HS-27A (cell line): ENCODE results near the gene EFS.
"Not testable (repeated sequence)": the region's sequence is repeated elsewhere in the genome, so short reads cannot be mapped to it uniquely, and the experiment has no call there.

Experiments used
- DNase-seq: peaks from one replicate; pipeline ENCODE4 v3.0.0-alpha.2; 2012; ENCODE audit warnings: low read depth, missing footprints

The EFS gene, protein sequence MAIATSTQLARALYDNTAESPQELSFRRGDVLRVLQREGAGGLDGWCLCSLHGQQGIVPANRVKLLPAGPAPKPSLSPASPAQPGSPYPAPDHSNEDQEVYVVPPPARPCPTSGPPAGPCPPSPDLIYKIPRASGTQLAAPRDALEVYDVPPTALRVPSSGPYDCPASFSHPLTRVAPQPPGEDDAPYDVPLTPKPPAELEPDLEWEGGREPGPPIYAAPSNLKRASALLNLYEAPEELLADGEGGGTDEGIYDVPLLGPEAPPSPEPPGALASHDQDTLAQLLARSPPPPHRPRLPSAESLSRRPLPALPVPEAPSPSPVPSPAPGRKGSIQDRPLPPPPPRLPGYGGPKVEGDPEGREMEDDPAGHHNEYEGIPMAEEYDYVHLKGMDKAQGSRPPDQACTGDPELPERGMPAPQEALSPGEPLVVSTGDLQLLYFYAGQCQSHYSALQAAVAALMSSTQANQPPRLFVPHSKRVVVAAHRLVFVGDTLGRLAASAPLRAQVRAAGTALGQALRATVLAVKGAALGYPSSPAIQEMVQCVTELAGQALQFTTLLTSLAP

DNA sequence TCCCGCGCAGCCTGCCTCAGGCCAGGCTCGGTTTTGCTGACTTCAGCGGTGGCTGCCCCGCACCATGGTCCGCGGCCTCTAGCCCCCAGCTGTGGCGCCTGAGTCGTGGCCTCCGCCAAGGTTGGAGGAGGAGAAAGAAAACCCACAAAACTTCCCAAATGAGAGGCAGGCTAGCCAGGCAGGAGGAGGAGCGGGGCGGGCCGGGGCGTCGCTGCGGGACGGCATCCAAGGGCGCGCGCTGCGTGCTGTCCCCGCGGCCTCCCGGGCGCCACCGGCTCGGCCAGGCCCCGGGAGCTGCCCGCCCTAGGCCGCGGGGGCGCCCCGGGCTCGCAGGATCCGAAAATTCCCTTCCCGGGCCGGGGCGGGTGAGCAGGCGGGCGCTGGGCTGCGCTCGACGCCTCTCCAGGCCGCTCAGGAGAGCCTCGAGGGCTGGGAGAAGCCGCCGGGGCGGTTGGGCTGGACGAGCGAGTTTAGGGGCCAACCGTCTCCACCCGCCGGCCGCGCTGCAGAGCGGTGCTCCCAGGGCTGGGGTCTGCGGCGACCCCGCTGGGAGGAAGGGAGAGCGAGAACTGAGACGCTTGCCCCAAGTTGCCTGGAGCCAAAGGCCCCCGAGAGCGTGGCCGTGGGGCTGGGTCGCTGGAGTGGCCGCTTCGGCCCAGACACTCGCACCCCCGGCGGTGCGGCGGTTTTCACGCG is at the start of gene EFS:
TSS of gene EFS (minus strand) at position 137 of the 696 bp plus-strand sequence. CDS start 147 bp downstream, outside the sequence.
- no peak for DNase-seq

DNA sequence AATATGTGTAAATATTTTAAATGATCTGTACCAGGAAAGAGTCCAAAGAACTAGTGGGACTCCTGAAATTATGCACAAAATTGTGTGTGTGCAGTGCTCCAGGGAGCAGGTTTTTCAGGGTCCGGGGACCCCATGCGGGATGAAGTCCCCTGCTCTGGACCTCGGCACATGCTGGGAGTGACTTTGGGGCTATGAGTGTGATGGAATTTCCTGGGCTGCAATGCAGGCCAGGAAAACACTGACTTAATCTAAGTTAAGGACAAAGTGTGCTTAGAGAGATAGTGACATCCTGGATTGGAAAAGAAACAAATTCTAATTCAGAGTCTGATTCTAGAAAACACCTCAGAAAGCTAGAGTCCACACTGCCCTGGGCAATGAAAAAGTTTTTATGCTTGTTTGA is 49.3 kb upstream of the EFS start:
- no peak for DNase-seq

DNA sequence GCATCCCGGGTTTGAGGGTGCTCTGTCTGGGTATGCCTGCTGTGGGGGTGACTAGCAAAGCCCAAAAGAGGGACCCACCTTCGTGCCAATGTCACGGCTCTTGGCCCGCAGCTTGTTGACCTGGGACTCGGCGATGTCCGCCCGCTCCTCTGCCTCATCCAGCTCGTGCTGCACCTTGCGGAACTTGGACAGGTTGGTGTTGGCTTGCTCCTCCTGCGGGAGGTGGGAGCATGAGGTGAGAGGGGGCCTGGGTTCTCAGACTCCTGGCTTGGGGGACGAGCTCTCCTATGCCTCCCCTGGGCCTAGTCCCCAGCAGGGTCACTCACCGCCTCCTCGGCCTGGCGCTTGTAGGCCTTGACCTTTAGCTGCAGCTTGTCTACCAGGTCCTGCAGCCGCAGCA is 48.7 kb upstream of the EFS start:
- DNase-seq = no peak

DNA sequence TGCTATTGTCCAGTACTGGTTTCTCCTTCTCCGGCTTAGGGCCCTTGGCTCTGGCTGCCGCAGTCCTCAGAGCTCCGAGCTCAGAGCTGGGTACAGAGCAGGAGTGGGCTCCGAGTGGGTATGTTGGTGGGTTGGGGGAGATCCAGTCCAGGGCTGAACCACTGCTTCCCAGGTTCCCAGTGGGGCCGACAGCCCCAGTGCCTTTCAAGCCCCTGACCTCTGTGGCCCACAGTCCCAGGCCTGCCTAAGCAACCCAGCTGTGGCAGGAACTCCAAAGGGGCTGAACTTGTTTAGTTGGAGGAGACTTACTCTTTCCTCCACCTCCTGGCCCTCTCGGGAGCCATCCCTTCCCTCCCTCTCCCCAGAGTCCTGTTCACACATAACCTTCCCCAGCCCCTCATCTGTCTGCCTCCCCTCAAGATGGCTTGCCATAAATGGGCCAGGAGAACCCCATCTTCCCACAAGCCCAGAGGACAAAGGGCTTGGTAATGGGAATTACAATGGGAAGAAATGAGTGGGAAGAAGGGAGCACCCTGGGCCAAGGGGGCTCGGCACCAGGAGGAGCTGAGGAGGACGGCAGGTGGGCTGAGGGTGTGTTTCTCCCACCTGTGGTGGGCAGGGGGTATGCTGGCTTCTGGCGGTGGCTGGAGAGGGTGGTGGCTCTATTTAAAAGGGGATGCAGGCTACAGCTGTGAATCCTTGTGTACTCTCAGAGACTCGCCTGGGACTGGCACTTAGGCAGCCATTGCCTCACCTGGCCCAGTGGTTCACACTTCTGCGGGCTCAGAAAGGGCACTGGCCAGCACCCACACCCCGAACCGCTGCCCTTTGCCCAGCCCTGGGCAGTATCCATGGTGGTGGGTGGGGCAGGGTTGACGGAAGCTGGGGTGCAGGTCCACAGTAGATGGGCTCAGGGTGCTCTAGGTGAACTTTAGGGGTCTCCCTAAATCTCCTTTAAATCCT is 46.9 kb upstream of the EFS start:
- DNase-seq = no peak

DNA sequence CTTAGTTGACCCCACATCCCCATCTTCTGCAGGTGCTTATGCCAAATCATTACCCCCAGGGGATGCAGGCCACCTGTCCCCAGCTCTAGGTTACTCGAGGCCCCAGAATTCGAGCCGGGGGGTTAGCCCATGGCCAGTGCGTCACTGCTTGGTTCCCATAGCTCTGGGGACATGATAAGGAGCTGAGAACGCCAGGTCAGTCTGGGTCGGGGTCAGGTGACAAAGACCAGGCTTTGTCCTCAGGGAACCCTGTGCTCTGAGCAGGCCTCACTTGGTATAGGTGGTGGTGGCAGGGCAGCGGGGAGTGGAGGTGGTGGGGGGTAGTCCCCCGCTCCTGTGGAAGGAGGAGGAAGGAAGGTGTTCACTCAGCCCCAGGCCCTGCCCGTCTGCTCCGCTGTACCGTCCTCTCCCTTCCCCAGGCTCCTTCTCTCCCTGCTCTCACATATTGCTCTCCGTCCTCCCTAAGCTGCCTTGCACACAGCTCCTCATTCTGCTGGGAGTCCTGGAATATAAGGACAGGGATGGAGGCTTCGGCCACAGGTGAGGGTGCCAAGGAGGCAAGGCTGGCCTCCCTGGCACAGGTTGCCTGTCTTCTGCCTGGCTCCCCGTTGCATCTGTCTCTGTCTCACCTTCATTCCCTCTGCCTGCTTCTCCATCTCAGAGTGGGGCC is 45.1 kb upstream of the EFS start:
- DNase-seq = no peak

DNA sequence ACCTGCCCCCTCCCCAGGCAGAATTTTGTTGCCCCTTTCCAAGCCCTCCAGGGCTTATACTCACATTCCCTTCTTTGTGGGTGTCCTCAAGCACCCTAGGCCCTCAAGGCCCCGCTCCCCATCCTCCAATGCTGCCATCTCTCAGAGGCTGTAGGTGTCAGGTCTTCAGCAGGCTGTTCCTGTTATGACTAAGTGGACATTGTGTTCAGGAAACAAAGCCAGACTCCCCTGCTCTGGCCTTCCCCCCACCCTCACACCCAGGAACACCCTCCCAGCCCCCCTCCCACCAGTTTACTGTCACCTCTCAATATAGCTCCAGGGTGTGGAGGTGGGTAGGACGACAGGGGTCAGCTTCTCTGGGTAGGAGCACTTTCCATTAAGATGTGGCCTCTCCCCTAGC is 44.5 kb upstream of the EFS start:
- no peak for DNase-seq

DNA sequence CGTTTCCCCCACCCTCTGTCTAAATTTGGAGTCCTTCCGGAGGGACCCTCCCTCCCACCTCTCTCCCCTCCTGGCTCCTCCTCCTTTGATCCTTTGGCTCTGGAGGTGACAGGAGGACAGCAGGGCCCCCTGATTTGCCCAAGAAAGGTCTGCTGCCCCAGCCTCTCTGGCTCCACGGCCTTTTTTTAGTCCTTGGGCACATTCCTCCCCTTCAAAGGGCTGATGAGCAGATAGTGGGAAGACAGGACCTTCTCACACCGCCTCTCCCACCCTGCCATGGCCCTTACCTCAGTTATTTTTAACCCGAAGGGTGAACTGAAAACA is 43.3 kb upstream of the EFS start:
- DNase-seq = no peak

DNA sequence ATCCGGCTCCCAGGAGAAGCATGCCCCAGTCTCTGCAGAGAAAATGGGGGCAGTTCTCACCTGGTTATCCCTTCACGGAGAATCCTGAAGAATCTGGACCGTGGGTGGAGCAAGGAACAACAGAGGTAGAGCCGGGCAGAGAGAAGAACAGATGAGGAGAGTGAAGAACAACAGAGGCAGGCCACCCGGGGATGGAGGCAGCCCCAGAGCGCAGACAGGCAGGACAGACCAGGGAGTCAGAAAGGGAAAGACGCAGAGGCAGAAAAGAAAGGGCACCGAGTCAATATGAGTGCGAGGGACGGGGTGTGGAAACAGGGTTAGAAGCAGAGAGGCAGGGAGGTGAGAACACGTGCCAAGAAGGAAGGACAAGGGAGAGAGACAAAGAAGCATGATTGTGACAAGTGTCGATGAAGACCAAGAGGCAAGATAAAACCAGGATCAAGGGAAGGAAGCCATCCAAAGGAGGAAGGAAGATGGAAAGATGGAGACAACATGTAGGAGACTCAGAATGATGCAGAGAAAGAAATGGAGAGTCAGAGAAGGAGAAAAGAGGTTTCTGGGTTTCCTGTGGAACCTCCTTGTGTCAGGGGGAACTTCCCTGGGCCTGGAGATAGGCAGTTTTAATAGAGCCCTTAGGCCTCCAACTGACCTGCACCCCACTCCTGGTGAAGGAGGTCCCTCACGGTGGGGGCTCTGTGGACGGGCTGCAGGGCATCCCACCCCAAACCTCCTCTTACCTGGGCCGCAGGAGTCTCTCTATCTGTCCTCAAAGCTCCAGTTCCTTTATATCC is 42.7 kb upstream of the EFS start, which contains the start of gene MYH6:
TSS of gene MYH6 (minus strand) at position 758 of the 791 bp plus-strand sequence. CDS start 1,050 bp downstream, outside the sequence.
- no peak for DNase-seq

DNA sequence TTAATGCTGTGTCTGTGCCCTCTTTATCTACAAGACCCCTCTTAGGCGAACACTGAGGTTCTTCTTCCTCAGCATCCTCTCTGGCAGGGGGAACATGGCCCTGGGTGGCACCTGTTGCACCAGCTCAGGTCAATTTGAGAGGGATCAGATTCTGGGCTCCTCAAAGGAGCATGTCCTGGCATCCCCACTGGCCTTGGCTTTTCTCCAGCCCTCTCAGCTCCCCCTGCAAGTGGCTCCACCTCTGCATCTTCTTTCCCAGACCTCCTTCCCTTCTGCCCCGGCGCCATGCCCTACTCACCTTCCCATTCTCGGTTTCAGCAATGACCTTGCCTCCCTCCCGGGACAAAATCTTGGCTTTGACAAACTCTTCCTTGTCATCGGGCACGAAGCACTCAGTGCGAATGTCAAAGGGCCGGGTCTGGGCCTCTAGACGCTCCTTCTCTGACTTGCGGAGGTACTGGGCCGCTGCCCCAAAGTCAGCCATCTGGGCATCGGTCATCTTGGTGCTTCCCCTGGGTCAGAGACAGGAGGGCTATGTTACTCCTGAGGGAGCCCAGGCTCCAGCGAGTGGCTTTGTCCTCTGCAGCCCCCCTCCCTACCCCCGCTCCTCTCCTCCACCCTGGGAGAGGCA is 41.9 kb upstream of the EFS start:
- no peak for DNase-seq

DNA sequence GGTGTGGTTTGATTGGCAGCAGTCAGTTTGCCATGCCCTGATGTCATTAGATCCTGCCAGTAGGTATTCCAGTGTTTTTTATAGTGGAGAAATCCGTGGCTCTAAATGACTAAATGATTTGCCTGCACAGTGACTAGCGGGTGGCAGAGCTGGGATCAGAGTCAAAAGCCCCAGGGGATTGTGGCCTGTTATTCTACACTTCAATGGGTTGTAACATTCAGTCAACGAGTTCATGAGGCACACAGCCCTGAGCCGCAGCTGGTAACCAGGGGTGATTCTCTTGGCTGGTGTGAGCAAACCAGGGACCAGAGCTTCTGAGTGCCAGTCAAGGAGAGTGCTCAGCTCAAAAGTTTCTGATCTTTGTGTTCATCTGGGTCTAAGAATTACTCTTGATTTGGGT is 41.3 kb upstream of the EFS start:
- DNase-seq = no peak

DNA sequence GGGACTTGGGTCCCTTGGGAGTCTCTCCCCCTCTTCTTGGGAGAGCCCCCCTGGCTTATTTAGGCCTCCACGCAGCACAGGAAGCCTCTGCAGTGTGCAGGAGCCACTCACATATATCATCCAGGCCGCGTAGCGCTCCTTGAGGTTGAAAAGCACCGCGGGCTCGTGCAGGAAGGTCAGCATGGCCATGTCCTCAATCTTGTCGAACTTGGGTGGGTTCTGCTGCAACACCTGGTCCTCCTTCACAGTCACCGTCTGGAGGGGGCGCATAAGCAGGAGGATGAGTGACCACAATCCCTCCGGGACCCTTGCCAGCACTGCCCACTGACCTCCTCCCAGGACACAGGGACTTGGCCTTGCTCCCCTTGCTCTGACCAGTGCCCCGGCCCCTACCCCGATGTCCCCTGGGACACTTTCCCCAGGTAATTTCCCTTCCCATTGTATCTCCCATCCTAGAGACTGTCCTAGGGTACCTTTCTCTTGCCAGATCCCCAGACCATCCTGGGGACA is 40.6 kb upstream of the EFS start:
- no peak for DNase-seq

DNA sequence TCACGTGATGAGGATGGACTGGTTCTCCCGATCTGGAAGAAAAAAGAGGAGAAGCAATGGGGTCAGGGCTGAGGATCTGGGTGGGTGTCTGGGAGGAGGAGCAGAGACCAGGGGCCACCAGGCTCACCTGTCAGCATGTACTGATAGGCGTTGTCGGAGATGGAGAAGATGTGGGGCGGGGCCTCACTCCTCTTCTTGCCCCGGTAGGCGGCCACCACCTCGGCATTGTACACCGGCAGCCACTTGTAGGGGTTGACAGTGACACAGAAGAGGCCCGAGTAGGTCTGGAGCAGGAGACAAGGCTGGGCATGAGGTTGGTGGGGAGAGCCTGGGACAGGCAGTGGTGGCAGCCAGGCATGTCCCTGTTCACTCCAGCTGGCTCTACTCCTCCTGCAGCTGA is 40.1 kb upstream of the EFS start:
- DNase-seq = no peak

DNA sequence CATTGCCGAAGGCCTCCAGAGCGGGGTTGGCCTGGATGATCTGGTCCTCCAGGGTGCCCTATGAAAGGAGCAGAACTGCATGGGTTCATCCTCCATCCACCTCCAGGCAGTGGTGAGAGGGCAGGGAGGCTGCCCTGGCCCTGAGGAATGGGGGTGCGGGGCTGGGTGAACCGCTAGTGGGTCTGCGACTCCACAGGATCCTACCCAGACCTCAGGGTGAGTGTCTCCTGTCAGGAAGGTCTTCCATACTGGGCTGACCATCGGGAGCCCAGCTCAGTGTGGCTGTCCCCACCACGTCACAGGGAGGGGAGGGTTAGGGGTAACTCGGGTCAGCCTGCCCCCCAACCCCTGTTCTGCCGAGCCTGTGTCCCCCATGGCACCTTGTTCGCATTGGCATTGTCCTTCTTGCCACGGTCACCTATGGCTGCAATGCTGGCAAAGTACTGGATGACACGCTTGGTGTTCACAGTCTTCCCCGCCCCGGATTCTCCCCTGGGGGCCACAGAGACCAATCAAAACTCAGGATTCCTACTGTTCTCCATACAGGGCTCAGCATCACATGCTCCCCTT is 39.4 kb upstream of the EFS start:
- no peak for DNase-seq

DNA sequence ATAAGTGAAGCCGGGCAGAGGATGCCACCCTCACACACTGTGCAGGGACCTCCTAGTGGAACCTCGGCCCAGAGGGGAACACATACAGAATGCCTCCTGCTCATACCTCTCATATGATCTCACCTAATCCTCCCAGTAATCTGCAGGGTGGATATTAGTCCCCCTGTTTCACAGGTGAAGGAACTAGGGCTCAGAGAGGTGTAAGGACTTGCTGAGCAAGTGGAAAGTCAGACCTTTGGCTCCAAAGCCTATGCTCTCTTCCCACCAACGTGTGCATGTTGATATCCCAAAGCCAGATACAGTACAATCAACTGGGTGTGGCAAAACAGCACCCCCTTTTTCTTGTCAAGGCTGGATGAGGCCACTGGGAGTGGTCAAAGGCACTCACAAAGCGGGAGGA is 38.9 kb upstream of the EFS start:
- DNase-seq = no peak

DNA sequence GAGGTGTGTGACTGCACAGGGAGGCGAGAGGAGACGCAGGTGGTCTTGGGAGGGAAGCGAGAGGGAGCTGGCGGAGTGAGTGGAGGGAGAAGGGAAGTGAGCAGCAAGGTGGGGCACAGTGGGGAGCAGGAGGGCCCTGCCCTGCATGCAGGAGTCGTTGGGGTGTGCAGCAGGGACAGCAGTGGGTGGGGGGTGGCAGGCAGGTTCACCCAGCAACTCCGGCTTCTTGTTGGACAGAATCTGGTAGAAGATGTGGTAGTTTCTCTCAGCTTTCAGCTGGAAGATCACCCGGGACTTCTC is 38.1 kb upstream of the EFS start:
- DNase-seq = no peak

DNA sequence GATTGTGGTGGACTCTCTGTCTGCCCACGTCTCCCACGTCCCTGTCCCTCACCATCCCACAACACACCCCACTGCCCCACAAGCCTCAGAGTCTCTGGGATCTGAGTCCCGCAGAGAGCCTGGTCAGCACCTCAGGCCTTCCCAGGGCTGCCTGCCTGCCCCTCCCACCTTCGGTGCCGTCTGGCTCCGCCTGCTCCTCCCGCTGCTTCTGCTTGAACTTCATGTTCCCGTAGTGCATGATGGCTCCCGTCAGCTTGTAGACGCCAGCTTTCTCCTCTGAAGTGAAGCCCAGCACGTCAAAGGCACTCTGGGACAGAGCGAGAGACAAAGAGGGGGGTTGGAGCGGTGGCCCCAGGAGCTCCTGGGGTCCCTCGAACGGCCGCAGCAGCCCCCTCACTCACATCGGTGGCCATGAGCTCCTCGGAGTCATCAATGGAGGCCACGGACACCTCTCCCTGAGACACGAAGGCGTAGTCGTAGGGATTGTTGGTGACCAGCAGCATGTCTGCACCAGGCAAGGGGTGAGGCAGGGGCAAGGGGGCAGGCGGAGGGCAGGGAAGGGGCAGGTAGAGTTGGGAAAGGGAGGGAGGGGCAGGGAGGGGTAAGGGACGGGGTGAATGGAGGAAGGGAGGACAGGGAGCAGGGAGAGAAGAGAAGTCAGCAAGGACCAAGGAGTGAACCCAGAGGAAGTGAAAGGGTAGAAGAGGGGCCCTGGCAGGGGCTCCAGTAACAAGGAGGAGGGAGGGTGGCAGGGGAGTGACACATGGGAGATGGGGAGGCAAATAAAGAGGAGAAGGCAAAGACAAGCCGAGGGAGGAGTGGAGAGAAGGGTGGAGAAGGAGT is 37.5 kb upstream of the EFS start:
- DNase-seq = no peak

DNA sequence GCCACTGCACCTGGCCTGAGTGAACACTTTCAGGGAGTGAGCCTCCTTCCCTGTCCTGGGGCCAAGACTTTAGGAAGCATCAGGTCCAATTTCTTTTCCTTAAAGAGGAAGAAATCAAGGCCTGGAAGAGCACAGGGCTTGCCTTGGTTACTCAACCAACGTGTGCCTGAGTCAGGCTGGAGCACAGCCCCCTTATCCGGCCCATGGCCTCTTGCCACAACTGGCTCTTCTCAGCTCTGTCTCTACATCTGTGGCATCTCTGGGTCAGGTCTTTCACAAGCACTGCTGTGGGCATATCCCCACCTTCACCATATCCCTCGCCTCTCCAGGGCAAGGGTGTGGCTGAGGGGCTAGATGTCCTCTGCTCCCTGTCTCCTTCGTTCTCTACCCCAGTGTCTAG is 36.3 kb upstream of the EFS start:
- DNase-seq = no peak

DNA sequence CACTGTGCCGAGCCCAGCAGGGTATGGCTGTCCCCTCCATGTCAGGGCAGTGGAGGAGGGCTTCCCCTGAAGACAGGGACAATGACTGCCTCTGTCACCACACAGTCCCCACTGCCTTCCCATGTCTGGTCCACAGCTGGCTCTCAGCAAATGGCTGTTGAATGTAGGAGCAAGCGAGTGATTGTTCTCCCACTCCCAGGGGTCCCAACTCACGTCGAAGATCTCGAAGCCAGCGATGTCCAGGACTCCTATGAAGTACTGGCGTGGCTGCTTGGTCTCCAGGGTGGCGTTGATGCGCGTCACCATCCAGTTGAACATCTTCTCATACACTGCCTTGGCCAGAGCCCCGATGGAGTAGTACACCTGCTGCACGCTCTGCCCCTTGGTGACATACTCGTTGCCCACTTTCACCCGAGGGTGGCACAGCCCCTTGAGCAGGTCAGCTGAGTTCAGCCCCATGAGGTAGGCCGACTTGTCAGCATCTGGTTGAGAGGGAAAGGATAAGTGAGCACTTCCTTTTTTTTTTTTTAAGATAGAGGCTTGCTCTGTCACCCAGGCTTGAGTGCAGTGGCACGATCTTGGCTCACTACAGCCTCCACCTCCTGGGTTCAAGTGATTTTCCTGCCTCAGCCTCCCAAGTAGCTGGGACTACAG is 35.7 kb upstream of the EFS start:
- DNase-seq = not testable (repeated sequence)
